Stimulated activated CD4-positive, alpha-beta T cell treated with anti-CD3 and anti-CD28 coated beads, Interleukin-15, amount 100 ng/mL, for 48 hours (primary cell): ENCODE measurements around the gene FAIM2.

Experiments used
- DNase-seq, 2 donors: peaks; one replicate each; pipeline ENCODE4 v3.0.0-alpha.2; 2020; ENCODE audit warnings: low read depth in 2 of 2

Gene FAIM2

GRCh38 chr12:49917788-49918173, 14.1 kb upstream of the FAIM2 start:
- no peak for DNase-seq

GRCh38 chr12:49917166-49917787, 13.6 kb upstream of the FAIM2 start:
- no peak for DNase-seq

- DNase-seq, result no peak
These were observed 12.6 kb upstream of the FAIM2 start for GRCh38 chr12:49916129-49916919.

GRCh38 chr12:49912345-49913255, 8.9 kb upstream of the FAIM2 start:
- DNase-seq, result no peak

GRCh38 chr12:49911213-49911605, 7.5 kb upstream of the FAIM2 start:
- DNase-seq, result no peak

- DNase-seq, result no peak
These were observed 6.9 kb upstream of the FAIM2 start for GRCh38 chr12:49910331-49911212.

- no peak for DNase-seq
These were observed 6.1 kb upstream of the FAIM2 start for GRCh38 chr12:49909826-49910225.

GRCh38 chr12:49909356-49909755, 5.7 kb upstream of the FAIM2 start:
- no peak for DNase-seq

- no peak for DNase-seq
These were observed 3.7 kb upstream of the FAIM2 start for GRCh38 chr12:49907352-49907751.

GRCh38 chr12:49905718-49906314, 2.1 kb upstream of the FAIM2 start:
- no peak for DNase-seq

- DNase-seq, result no peak
These were observed 901 bp upstream of the FAIM2 start for GRCh38 chr12:49904601-49905000.

- no peak for DNase-seq
These were observed 375 bp downstream of the FAIM2 start for GRCh38 chr12:49903351-49903699.

- DNase-seq, result no peak
These were observed 1.0 kb downstream of the FAIM2 start for GRCh38 chr12:49902399-49903350.

GRCh38 chr12:49901986-49902385, 1.7 kb downstream of the FAIM2 start:
- DNase-seq, result no peak

- no peak for DNase-seq
These were observed 2.7 kb downstream of the FAIM2 start for GRCh38 chr12:49901026-49901425.

GRCh38 chr12:49900371-49900770, 3.3 kb downstream of the FAIM2 start:
- no peak for DNase-seq

- no peak for DNase-seq
These were observed 3.8 kb downstream of the FAIM2 start for GRCh38 chr12:49899921-49900320.

GRCh38 chr12:49899286-49899843, 4.3 kb downstream of the FAIM2 start:
- no peak for DNase-seq

- no peak for DNase-seq
These were observed 6.4 kb downstream of the FAIM2 start for GRCh38 chr12:49897276-49897675.

- DNase-seq, result no peak
These were observed 7.9 kb downstream of the FAIM2 start for GRCh38 chr12:49895773-49896172.
